BLaER1 treated with 17β-estradiol and CSF1 and Interleukin-3, amounts not matched to agents 10 nM and 100 nM (cell line): ENCODE measurements around the gene GREB1L.
A peak's percentile ranks its signal among the peaks of the same experiment; 100 is the strongest.
"Not testable (repeated sequence)": the region's sequence is repeated elsewhere in the genome, so short reads cannot be mapped to it uniquely, and the experiment has no call there.

Source experiments
- H3K27ac ChIP-seq, 11 experiments: shearing (Covaris generic); formaldehyde crosslinking; 2 replicates each; pipeline ENCODE4 v1.8.1; 2022
- H3K27me3 ChIP-seq, 11 experiments: shearing (Covaris generic); formaldehyde crosslinking; 2 replicates each; pipeline ENCODE4 v1.8.1; 2022
- H3K36me3 ChIP-seq, 11 experiments: shearing (Covaris generic); formaldehyde crosslinking; 2 replicates each; pipeline ENCODE4 v1.8.1; 2022
- H3K4me1 ChIP-seq, 10 experiments: shearing (Covaris generic); formaldehyde crosslinking; 2 replicates each; pipeline ENCODE4 v1.8.1; 2022
- H3K4me2 ChIP-seq, 11 experiments: shearing (Covaris generic); formaldehyde crosslinking; 2 replicates each; pipeline ENCODE4 v1.8.1; 2022
- H3K4me3 ChIP-seq, 10 experiments: shearing (Covaris generic); formaldehyde crosslinking; 2 replicates each; pipeline ENCODE4 v1.8.1; 2022
- H3K9ac ChIP-seq, 11 experiments: shearing (Covaris generic); formaldehyde crosslinking; 2 replicates each; pipeline ENCODE4 v1.8.1; 2022
- H3K9me3 ChIP-seq, 11 experiments: shearing (Covaris generic); formaldehyde crosslinking; replicated peaks in 1 of 11; 2 replicates each; pipeline ENCODE4 v1.8.1; 2022
- H4K20me1 ChIP-seq, 11 experiments: shearing (Covaris generic); formaldehyde crosslinking; 2 replicates each; pipeline ENCODE4 v1.8.1; 2022
- Cebpa-rat ChIP-seq, 11 experiments: shearing (Covaris generic); IDR thresholded peaks; 2 replicates each; pipeline ENCODE4 v1.8.1; 2022

The GREB1L gene

DNA sequence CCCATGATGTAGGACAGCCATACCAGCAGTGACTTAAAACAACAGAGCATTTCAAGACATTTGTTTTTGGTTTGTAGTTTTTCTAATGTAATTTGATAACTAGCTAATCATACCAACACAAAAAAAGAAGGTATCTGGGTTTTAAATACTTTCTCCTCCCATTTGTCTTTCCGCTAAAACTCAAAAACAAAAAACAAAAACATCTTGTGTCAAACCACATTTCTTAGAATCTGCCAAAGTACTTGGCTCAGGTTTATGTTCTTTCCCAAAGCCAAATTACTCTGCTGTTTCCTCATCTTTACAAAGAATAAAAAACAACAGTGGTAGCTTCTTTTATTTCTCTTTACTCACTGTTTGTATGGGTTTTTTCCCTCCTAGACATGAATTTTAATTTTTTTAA is 71.5 kb downstream of the GREB1L start:
- Histone ChIP-seq H3K9ac (no peak overlapping the region), H3K4me1 (peaks cover 0 to 12% (median 0%) of the 10 kb centered on the region in 10 experiments; a peak in 7 of 20 replicates), H4K20me1 (no peaks in the 10 kb centered on the region), H3K27ac (no peak overlapping the region), H3K27me3 (no peaks in the 10 kb centered on the region), H3K36me3 (no peaks in the 10 kb centered on the region), H3K4me2 (no peak overlapping the region), H3K9me3 (peaks cover 0 to 6% (median 0%) of the 10 kb centered on the region in 11 experiments; a peak in 1 of 22 replicates), H3K4me3 (no peak overlapping the region)
- no peak for TF ChIP-seq Cebpa-rat (IDR thresholded peaks at IDR 0.05)

- no peaks in the 10 kb centered on the region for H3K27me3 ChIP-seq
- peak overlapping the region in 5 of 11 experiments; percentile 30 to 62 (median 41); a peak in 8 of 22 replicates for H3K4me2 ChIP-seq
- H3K9me3 ChIP-seq = peaks cover 0 to 6% (median 0%) of the 10 kb centered on the region in 11 experiments; a peak in 1 of 22 replicates
- peaks cover 0 to 12% (median 0%) of the 10 kb centered on the region in 10 experiments; a peak in 7 of 20 replicates for H3K4me1 ChIP-seq
- H3K4me3 ChIP-seq = no peak overlapping the region
- no peak for TF ChIP-seq Cebpa-rat (IDR thresholded peaks at IDR 0.05)
- peak overlapping the region in 2 of 11 experiments; percentile 12 to 44; a peak in 3 of 22 replicates for H3K27ac ChIP-seq
- no peak overlapping the region for H3K9ac ChIP-seq
- H4K20me1 ChIP-seq = no peaks in the 10 kb centered on the region
- no peaks in the 10 kb centered on the region for H3K36me3 ChIP-seq
Observed at GRCh38 chr18:21314724-21315123, 72.7 kb downstream of the GREB1L start.

GRCh38 chr18:21315126-21315525 is 73.1 kb downstream of the GREB1L start:
- H3K27ac ChIP-seq, H3K36me3 ChIP-seq, H3K27me3 ChIP-seq, H3K9ac ChIP-seq, H4K20me1 ChIP-seq, H3K4me3 ChIP-seq, H3K9me3 ChIP-seq: not testable (repeated sequence)
- Histone ChIP-seq H3K4me2 (peak overlapping the region in 4 of 11 experiments; percentile 30 to 62 (median 50); a peak in 4 of 22 replicates), H3K4me1 (peaks cover 0 to 12% (median 0%) of the 10 kb centered on the region in 10 experiments; a peak in 7 of 20 replicates)

- Histone ChIP-seq H3K4me2 (no peak overlapping the region), H3K9me3 (peaks cover 0 to 6% (median 0%) of the 10 kb centered on the region in 11 experiments; a peak in 1 of 22 replicates), H3K4me3 (no peak overlapping the region), H3K27me3 (no peaks in the 10 kb centered on the region), H3K27ac (no peak overlapping the region), H3K4me1 (peaks cover 0 to 12% (median 0%) of the 10 kb centered on the region in 10 experiments; a peak in 7 of 20 replicates), H3K36me3 (no peaks in the 10 kb centered on the region), H3K9ac (no peak overlapping the region), H4K20me1 (no peaks in the 10 kb centered on the region)
- TF ChIP-seq Cebpa-rat (IDR thresholded peaks at IDR 0.05) = no peak
Observed at GRCh38 chr18:21315741-21316197, 73.7 kb downstream of the GREB1L start.

GRCh38 chr18:21316296-21316695 is 74.3 kb downstream of the GREB1L start:
- TF ChIP-seq Cebpa-rat (IDR thresholded peaks at IDR 0.05) = no peak
- Histone ChIP-seq H3K4me3 (no peak overlapping the region), H3K27me3 (no peaks in the 10 kb centered on the region), H3K9me3 (peaks cover 0 to 6% (median 0%) of the 10 kb centered on the region in 11 experiments; a peak in 1 of 22 replicates), H3K36me3 (no peaks in the 10 kb centered on the region), H3K4me2 (no peak overlapping the region), H3K27ac (no peak overlapping the region), H4K20me1 (no peaks in the 10 kb centered on the region), H3K4me1 (peaks cover 0 to 12% (median 0%) of the 10 kb centered on the region in 10 experiments; a peak in 7 of 20 replicates), H3K9ac (no peak overlapping the region)

- Histone ChIP-seq H3K9ac (no peak overlapping the region), H3K4me3 (no peak overlapping the region), H3K27ac (no peak overlapping the region), H3K9me3 (no peaks in the 10 kb centered on the region), H3K27me3 (no peaks in the 10 kb centered on the region), H3K36me3 (no peaks in the 10 kb centered on the region), H3K4me1 (no peaks in the 10 kb centered on the region), H4K20me1 (no peaks in the 10 kb centered on the region), H3K4me2 (no peak overlapping the region)
- no peak for TF ChIP-seq Cebpa-rat (IDR thresholded peaks at IDR 0.05)
Observed at GRCh38 chr18:21321711-21322110, 79.7 kb downstream of the GREB1L start.

DNA sequence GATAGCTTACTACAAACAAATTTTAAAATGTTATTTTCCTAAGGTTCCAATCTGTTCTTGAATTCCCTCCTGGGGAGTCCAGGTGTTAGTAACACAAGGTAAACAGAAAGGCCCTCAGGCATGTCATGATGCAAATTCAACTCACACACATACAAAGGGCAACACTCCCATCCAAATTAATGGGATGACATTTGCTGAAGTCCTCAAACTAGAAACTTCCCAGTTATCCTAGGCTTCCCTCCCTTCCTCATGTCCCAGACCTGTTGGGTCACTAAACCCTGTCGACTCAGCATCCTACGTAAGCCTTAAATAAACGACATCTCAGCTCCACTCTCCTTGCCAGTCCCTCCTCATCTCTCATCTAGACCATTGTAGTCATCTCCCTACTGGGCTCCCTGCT is 85.1 kb downstream of the GREB1L start:
- H4K20me1 ChIP-seq = no peaks in the 10 kb centered on the region
- H3K27me3 ChIP-seq = no peaks in the 10 kb centered on the region
- H3K9ac ChIP-seq = no peak overlapping the region
- H3K4me1 ChIP-seq = peaks cover 0 to 8% (median 0%) of the 10 kb centered on the region in 10 experiments; a peak in 1 of 20 replicates
- H3K9me3 ChIP-seq = no peaks in the 10 kb centered on the region
- no peak overlapping the region for H3K4me2 ChIP-seq
- no peak for TF ChIP-seq Cebpa-rat (IDR thresholded peaks at IDR 0.05)
- no peak overlapping the region for H3K27ac ChIP-seq
- H3K4me3 ChIP-seq = no peak overlapping the region
- no peaks in the 10 kb centered on the region for H3K36me3 ChIP-seq

DNA sequence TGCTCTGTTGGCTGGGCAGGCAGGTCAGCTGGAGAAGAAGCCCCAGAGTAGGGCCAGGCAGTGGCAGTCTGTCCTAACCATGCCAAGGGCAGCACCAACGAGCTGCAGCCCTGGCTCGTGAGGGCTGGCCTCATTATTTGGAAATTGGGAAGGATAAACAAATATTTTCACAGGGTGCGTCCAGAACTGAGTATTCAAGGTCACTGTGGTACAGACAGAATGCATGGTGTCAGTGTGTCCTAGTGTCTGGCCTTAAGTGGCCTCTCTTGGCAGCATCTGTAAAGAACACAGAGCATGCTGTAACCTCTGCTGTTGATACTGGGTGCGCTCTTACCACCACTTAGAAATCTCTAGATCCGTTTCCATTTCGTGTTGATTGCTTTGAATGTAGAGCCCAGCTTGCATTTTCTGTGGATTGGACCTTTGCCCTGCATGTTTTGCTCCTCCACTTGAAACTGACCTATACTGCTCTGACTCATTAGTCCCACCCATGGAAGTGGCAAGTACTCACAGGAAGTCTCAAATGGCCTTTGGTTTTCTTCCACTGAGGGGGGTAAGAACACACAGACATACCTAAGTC is 88.2 kb downstream of the GREB1L start:
- H3K36me3 ChIP-seq = no peaks in the 10 kb centered on the region
- no peak overlapping the region for H3K4me2 ChIP-seq
- no peaks in the 10 kb centered on the region for H3K27me3 ChIP-seq
- H3K27ac ChIP-seq = no peak overlapping the region
- H3K4me1 ChIP-seq = peaks cover 0 to 8% (median 0%) of the 10 kb centered on the region in 10 experiments; a peak in 1 of 20 replicates
- H4K20me1 ChIP-seq = no peaks in the 10 kb centered on the region
- H3K4me3 ChIP-seq = no peak overlapping the region
- TF ChIP-seq Cebpa-rat (IDR thresholded peaks at IDR 0.05) = no peak
- no peak overlapping the region for H3K9ac ChIP-seq
- H3K9me3 ChIP-seq = no peaks in the 10 kb centered on the region

DNA sequence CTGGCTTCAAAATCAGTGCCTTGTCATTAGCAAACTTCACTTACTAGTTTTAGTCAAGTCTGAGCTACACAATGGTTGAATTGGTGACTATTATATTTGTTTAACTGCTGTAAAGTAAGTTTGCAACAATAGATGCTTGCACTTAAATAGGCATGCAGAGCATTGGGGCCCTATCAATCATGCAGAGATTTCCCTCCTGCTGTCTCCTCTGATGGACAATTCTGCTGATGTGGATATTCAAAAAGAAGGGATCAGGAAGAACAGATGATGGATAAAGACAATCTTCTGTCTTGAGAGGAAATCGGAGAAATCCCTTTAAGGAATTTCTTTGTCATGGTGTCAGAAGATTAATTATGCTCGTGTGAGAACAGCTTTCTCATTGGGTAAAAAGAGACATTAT is 89.0 kb downstream of the GREB1L start:
- Histone ChIP-seq H3K36me3 (no peaks in the 10 kb centered on the region), H4K20me1 (no peaks in the 10 kb centered on the region), H3K4me2 (no peak overlapping the region), H3K27me3 (no peaks in the 10 kb centered on the region), H3K9me3 (no peaks in the 10 kb centered on the region), H3K9ac (no peak overlapping the region), H3K27ac (no peak overlapping the region), H3K4me3 (no peak overlapping the region), H3K4me1 (peaks cover 0 to 8% (median 0%) of the 10 kb centered on the region in 10 experiments; a peak in 1 of 20 replicates)
- no peak for TF ChIP-seq Cebpa-rat (IDR thresholded peaks at IDR 0.05)

DNA sequence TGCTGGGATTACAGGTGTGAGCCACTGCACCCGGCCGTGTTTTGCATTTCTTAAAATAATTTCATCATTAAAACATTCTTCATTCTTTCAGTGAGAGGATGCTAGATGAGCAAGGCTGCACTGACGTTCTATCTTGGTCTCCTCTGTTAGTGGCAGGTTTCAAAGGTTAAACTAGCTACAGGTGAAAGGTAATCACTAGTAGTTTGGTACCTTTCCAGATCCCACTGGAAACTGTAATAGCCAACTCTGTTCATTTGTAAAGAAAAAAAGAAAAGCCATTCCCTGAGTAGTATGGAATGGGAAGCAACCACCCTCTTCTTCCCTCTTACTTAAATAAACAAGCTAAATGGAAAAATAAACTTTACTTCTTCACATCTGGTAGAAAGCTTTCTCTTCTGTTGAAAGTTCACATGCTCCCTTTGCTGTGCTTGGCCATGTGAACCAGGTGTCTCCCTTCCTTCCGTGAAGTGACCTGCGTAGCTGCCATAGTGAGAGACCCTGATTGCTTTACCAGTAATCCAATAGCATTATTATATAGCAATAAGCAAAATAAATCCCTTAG is 94.0 kb downstream of the GREB1L start:
- Histone ChIP-seq H3K9me3 (no peaks in the 10 kb centered on the region), H3K27me3 (no peaks in the 10 kb centered on the region), H4K20me1 (no peaks in the 10 kb centered on the region), H3K36me3 (no peaks in the 10 kb centered on the region), H3K9ac (no peak overlapping the region), H3K4me3 (no peak overlapping the region), H3K27ac (no peak overlapping the region), H3K4me2 (no peak overlapping the region), H3K4me1 (no peaks in the 10 kb centered on the region)
- no peak for TF ChIP-seq Cebpa-rat (IDR thresholded peaks at IDR 0.05)
